ENCODE results near the gene AIMP1. TPM values are rescaled to one million over a fixed set of nuclear protein-coding genes. Genes with fewer than 3 reads are reported as not detected.

The AIMP1 gene
- total RNA-seq, 3 donors from 2014 or later (not counting 1 experiment from before 2014, with no cell fraction given), result 37.7 to 46.8 (median 40.3) TPM

DNA sequence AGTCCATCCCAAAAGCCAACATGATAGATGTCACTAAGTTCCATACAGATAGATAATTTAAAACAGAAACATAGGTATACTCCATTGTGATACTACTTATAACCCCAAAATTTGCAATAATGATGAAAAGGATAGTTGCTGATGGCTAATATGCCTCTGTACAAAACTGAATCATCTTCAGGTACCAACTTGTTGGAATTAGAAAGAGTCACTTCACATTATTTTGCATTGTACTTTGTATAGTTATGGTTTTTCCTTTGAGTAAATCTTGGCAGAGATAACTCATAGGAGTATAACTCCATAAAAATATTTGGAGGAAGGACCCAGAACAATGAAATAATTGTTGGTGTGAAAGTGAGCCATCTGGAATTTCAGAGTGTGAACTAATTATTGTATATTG lies 34.7 kb downstream of the AIMP1 start:
- Mint-ChIP-seq H3K36me3 (no peaks in the 10 kb centered on the region), H3K4me1 (no peaks in the 10 kb centered on the region), H3K9me3 (no peaks in the 10 kb centered on the region), H3K4me3 (no peak overlapping the region), H3K27me3 (ENCODE audit: low read depth in 2 of 2) (no peaks in the 10 kb centered on the region), H3K27ac (no peak overlapping the region)
- Histone ChIP-seq H3K4me3 (ENCODE audit: low read length) (no peak overlapping the region), H3K4me1 (ENCODE audit: control insufficient read depth, insufficient read depth, low read length) (no peaks in the 10 kb centered on the region), H3K36me3 (ENCODE audit: control insufficient read depth, insufficient read depth, low read length) (peaks cover 27% of the 10 kb centered on the region), H3K9me3 (ENCODE audit: control insufficient read depth, insufficient read depth, low read length) (no peaks in the 10 kb centered on the region), H3K27me3 (ENCODE audit: control insufficient read depth, insufficient read depth, low read length) (no peaks in the 10 kb centered on the region), H3K27ac (ENCODE audit: low read length) (no peak overlapping the region)
- intact Hi-C loops (cut with micrococcal nuclease), result no loop called here
- no peak for DNase-seq
- ATAC-seq, result no peak
- no peak for TF ChIP-seq CTCF (IDR thresholded peaks at IDR 0.05)

- H3K27ac ChIP-seq (ENCODE audit: low read length), result no peak overlapping the region
- 96% methylated on average over 1 of the region's 1 CpG for WGBS (ENCODE audit: insufficient coverage)
- no peak for ATAC-seq
- H3K4me1 ChIP-seq (ENCODE audit: control insufficient read depth, insufficient read depth, low read length), result no peaks in the 10 kb centered on the region
- intact Hi-C loops (cut with micrococcal nuclease), result no loop called here
- Mint-ChIP-seq H3K9me3 (no peaks in the 10 kb centered on the region), H3K27ac (no peak overlapping the region), H3K27me3 (ENCODE audit: low read depth in 2 of 2) (no peaks in the 10 kb centered on the region), H3K36me3 (no peaks in the 10 kb centered on the region), H3K4me1 (no peaks in the 10 kb centered on the region), H3K4me3 (no peak overlapping the region)
- H3K9me3 ChIP-seq (ENCODE audit: control insufficient read depth, insufficient read depth, low read length), result no peaks in the 10 kb centered on the region
- no peak for DNase-seq
- H3K36me3 ChIP-seq (ENCODE audit: control insufficient read depth, insufficient read depth, low read length), result peaks cover 8% of the 10 kb centered on the region
- H3K27me3 ChIP-seq (ENCODE audit: control insufficient read depth, insufficient read depth, low read length), result no peaks in the 10 kb centered on the region
- TF ChIP-seq CTCF (IDR thresholded peaks at IDR 0.05), result no peak
- H3K4me3 ChIP-seq (ENCODE audit: low read length), result no peak overlapping the region
These were observed 37.4 kb downstream of the AIMP1 start for GRCh38 chr4:106353786-106354185.

- no peak for ATAC-seq
- H3K4me3 ChIP-seq (ENCODE audit: low read length), result no peak overlapping the region
- no peaks in the 10 kb centered on the region for H3K9me3 ChIP-seq (ENCODE audit: control insufficient read depth, insufficient read depth, low read length)
- DNase-seq, result no peak
- no peak overlapping the region for H3K27ac Mint-ChIP-seq
- no peaks in the 10 kb centered on the region for H3K27me3 ChIP-seq (ENCODE audit: control insufficient read depth, insufficient read depth, low read length)
- 93% methylated on average over 4 of the region's 4 CpGs for WGBS (ENCODE audit: insufficient coverage)
- H3K4me1 ChIP-seq (ENCODE audit: control insufficient read depth, insufficient read depth, low read length), result no peaks in the 10 kb centered on the region
- H3K27ac ChIP-seq (ENCODE audit: low read length), result no peak overlapping the region
- H3K27me3 Mint-ChIP-seq (ENCODE audit: low read depth in 2 of 2), result peaks cover 0 to 6% of the 10 kb centered on the region in 2 donors
- H3K4me1 Mint-ChIP-seq, result no peaks in the 10 kb centered on the region
- H3K4me3 Mint-ChIP-seq, result no peak overlapping the region
- H3K9me3 Mint-ChIP-seq, result no peaks in the 10 kb centered on the region
- H3K36me3 ChIP-seq (ENCODE audit: control insufficient read depth, insufficient read depth, low read length), result no peaks in the 10 kb centered on the region
- intact Hi-C loops (cut with micrococcal nuclease), result no loop called here
- no peak for TF ChIP-seq CTCF (IDR thresholded peaks at IDR 0.05)
- H3K36me3 Mint-ChIP-seq, result no peaks in the 10 kb centered on the region
These were observed 38.8 kb downstream of the AIMP1 start for GRCh38 chr4:106355193-106355592.

DNA sequence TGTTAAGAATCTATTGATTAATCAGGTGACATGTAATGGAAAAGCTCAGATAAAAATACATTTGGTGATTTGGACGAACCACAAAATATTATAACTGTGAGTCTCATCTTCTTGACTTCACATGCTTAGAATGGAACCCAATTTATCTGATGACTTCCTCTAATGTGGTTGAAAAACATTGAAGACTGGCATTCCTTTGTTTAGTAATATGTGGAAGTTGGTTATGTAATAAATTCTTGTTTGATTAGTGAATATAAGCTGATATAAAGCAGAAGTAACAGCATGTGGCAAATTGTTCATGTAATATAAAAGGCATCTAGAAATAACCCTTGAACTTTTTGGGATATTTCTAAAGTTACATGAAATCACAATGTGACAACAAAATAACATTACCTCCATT lies 42.5 kb downstream of the AIMP1 start:
- intact Hi-C loops (cut with micrococcal nuclease), result no loop called here
- H3K9me3 Mint-ChIP-seq, result no peaks in the 10 kb centered on the region

More for the DNA sequence above, 42.5 kb downstream of the AIMP1 start:
- Histone ChIP-seq H3K4me1 (ENCODE audit: control insufficient read depth, insufficient read depth, low read length) (no peaks in the 10 kb centered on the region), H3K27me3 (ENCODE audit: control insufficient read depth, insufficient read depth, low read length) (no peaks in the 10 kb centered on the region), H3K36me3 (ENCODE audit: control insufficient read depth, insufficient read depth, low read length) (no peaks in the 10 kb centered on the region), H3K27ac (ENCODE audit: low read length) (no peak overlapping the region), H3K4me3 (ENCODE audit: low read length) (no peak overlapping the region), H3K9me3 (ENCODE audit: control insufficient read depth, insufficient read depth, low read length) (no peaks in the 10 kb centered on the region)
- no CpG with 5 or more reads among the region's 1 CpG for WGBS (ENCODE audit: insufficient coverage)
- Mint-ChIP-seq H3K4me3 (no peak overlapping the region), H3K27me3 (ENCODE audit: low read depth in 2 of 2) (peaks cover 0 to 6% of the 10 kb centered on the region in 2 donors), H3K36me3 (no peaks in the 10 kb centered on the region), H3K4me1 (no peaks in the 10 kb centered on the region), H3K27ac (no peak overlapping the region)
- no peak for TF ChIP-seq CTCF (IDR thresholded peaks at IDR 0.05)
- DNase-seq, result no peak
- no peak for ATAC-seq

Measured in natural killer cell (primary cell).